Measurements from ENCODE around the gene ST6GAL1.

ST6GAL1 gene

GRCh38 chr3:186997061-186997460 is 66.7 kb downstream of the ST6GAL1 start:
- DNase-seq (ENCODE audit: low read depth), result no peak
- no peak overlapping the region for H3K4me3 ChIP-seq (ENCODE audit: low read depth, low read length)
- TF ChIP-seq CTCF (conservative IDR thresholded peaks at IDR 0.05; ENCODE audit: low read depth, low read length), result no peak

- H3K4me3 ChIP-seq (ENCODE audit: low read depth, low read length), result no peak overlapping the region
- TF ChIP-seq CTCF (conservative IDR thresholded peaks at IDR 0.05; ENCODE audit: low read depth, low read length), result no peak
Measured at GRCh38 chr3:186997473-186997939, 67.2 kb downstream of the ST6GAL1 start.

GRCh38 chr3:186998937-186999368 is 68.6 kb downstream of the ST6GAL1 start:
- H3K4me3 ChIP-seq (ENCODE audit: low read depth, low read length), result no peak overlapping the region
- no peak for DNase-seq (ENCODE audit: low read depth)
- TF ChIP-seq CTCF (conservative IDR thresholded peaks at IDR 0.05; ENCODE audit: low read depth, low read length), result no peak

More at GRCh38 chr3:186997473-186997939, 67.2 kb downstream of the ST6GAL1 start:
- DNase-seq (ENCODE audit: low read depth), result peak; percentile 36

GRCh38 chr3:187000711-187001151 is 70.4 kb downstream of the ST6GAL1 start:
- no peak overlapping the region for H3K4me3 ChIP-seq (ENCODE audit: low read depth, low read length)
- no peak for TF ChIP-seq CTCF (conservative IDR thresholded peaks at IDR 0.05; ENCODE audit: low read depth, low read length)
- DNase-seq (ENCODE audit: low read depth), result no peak

- no peak overlapping the region for H3K4me3 ChIP-seq (ENCODE audit: low read depth, low read length)
- no peak for TF ChIP-seq CTCF (conservative IDR thresholded peaks at IDR 0.05; ENCODE audit: low read depth, low read length)
- DNase-seq (ENCODE audit: low read depth), result no peak
Measured at GRCh38 chr3:187002915-187003314, 72.6 kb downstream of the ST6GAL1 start.

- H3K4me3 ChIP-seq (ENCODE audit: low read depth, low read length), result no peak overlapping the region
- no peak for TF ChIP-seq CTCF (conservative IDR thresholded peaks at IDR 0.05; ENCODE audit: low read depth, low read length)
- no peak for DNase-seq (ENCODE audit: low read depth)
Measured at GRCh38 chr3:187005827-187006481, 75.6 kb downstream of the ST6GAL1 start.

Data from choroid plexus epithelial cell (primary cell).